HepG2 (cell line): ENCODE data around the gene KIF1C. TPM values are rescaled to one million over a fixed set of nuclear protein-coding genes. Genes with fewer than 3 reads are reported as not detected.

ENCODE experiments used
- CCAR2 ChIP-seq: fragments of 200-400 bp; formaldehyde crosslinking; optimal IDR thresholded peaks from 2 replicates; pipeline ENCODE3; 2018; ENCODE audit warnings: low read depth, mild to moderate bottlenecking, low read length, moderate library complexity
- EED ChIP-seq: sonication (generic); formaldehyde crosslinking; IDR thresholded peaks from 2 replicates; pipeline ENCODE4 v1.5.0; 2020; ENCODE audit warnings: mild to moderate bottlenecking, missing genetic modification reagents
- ERF ChIP-seq: IDR thresholded peaks from 2 replicates; pipeline ENCODE4 v1.6.1; 2018; ENCODE audit warnings: missing biosample characterization, missing genetic modification reagents
- ETV5 ChIP-seq: IDR thresholded peaks from 2 replicates; pipeline ENCODE4 v1.6.1; 2018; ENCODE audit warnings: missing biosample characterization, missing genetic modification reagents, inconsistent platforms, borderline replicate concordance
- FOSL1 ChIP-seq: sonication (generic); formaldehyde crosslinking; IDR thresholded peaks from 2 replicates; pipeline ENCODE4 v1.9.0; 2021; ENCODE audit warnings: missing genetic modification reagents, borderline replicate concordance
- FOXO1 ChIP-seq: sonication (generic); formaldehyde crosslinking; IDR thresholded peaks from 2 replicates; pipeline ENCODE4 v1.4.0; 2020; ENCODE audit warnings: missing genetic modification reagents
- HOXA3 ChIP-seq: sonication (generic); formaldehyde crosslinking; IDR thresholded peaks from 2 replicates; pipeline ENCODE4 v1.5.0; 2020; ENCODE audit warnings: missing genetic modification reagents
- KLF15 ChIP-seq: sonication (generic); formaldehyde crosslinking; IDR thresholded peaks from 2 replicates; pipeline ENCODE4 v1.8.1; 2023; ENCODE audit warnings: borderline replicate concordance, mild to moderate bottlenecking, inconsistent platforms, missing genetic modification reagents, mixed read lengths
- MEF2D ChIP-seq: sonication (generic); formaldehyde crosslinking; IDR thresholded peaks from 2 replicates; pipeline ENCODE4 v1.5.1; 2020; ENCODE audit warnings: mild to moderate bottlenecking, missing genetic modification reagents
- PHF21A ChIP-seq: sonication (generic); formaldehyde crosslinking; IDR thresholded peaks from 2 replicates; pipeline ENCODE4 v1.5.0; 2020; ENCODE audit warnings: mild to moderate bottlenecking, missing genetic modification reagents
- ZBTB40 ChIP-seq, 2 experiments: fragments of 450-650 bp in 1 of 2; sonication (generic) in 1 of 2; formaldehyde crosslinking in 1 of 2; IDR thresholded peaks; 2 replicates each; pipeline versions ENCODE4 v1.6.1 to v1.8.0; 2016 to 2022; ENCODE audit warnings: antibody characterized with exemption in 1 of 2, mild to moderate bottlenecking in 1 of 2, missing genetic modification reagents in 1 of 2
- ZFY ChIP-seq: sonication (generic); formaldehyde crosslinking; IDR thresholded peaks from 2 replicates; pipeline ENCODE4 v1.4.0; 2020; ENCODE audit warnings: missing genetic modification reagents
- ZHX2 ChIP-seq, 2 experiments: sonication (generic) in 1 of 2; formaldehyde crosslinking in 1 of 2; IDR thresholded peaks; 2 replicates each; pipeline versions ENCODE4 v1.6.1 to v1.9.0; 2014 to 2022; ENCODE audit warnings: antibody characterized with exemption in 1 of 2, borderline replicate concordance in 1 of 2, inconsistent platforms in 1 of 2, low read depth in 1 of 2, missing genetic modification reagents in 1 of 2
- ZNF7 ChIP-seq: IDR thresholded peaks from 2 replicates; pipeline ENCODE4 v1.6.1; 2016; ENCODE audit warnings: missing biosample characterization, missing genetic modification reagents
- polyA plus RNA-seq, 8 experiments: library from polyadenylated mRNA; depleted of rRNA in 3 of 8; stranded (reverse) in 7 of 8; unstranded in 1 of 8; fragments of >200 nt; fragmentation: Illumina TruSeq in 4 of 8; extraction: Trizol in 4 of 8; gene quantifications; 2 replicates each; pipeline versions ENCODE4 v1.2.1 to v1.2.3, GENCODE V29; 2011 to 2016; ENCODE audit warnings: low read depth in 4 of 8, missing spikeins in 1 of 8, mixed read lengths in 1 of 8; ENCODE audit not compliant: insufficient read depth in 1 of 8
- total RNA-seq, 5 experiments: library from RNA; depleted of rRNA; stranded (reverse); fragments of >200 nt; fragmentation: Illumina TruSeq; extraction: Trizol; gene quantifications; 2 replicates each; pipeline ENCODE4 v1.2.3, GENCODE V29; 2016; ENCODE audit warnings: low read depth in 1 of 5

KIF1C gene
- total and polyA plus RNA-seq, 2 of the 13 experiments (the other 11 are each of a cell fraction or from before 2014, with no cell fraction given) = 70.0 to 104 TPM

- TF ChIP-seq ZBTB40 (IDR thresholded peaks at IDR 0.05) (no peak), ZBTB40 (CRISPR knock-in tag; IDR thresholded peaks at IDR 0.05) (no peak), ERF (no peak), MEF2D (CRISPR knock-in tag) (no peak), CCAR2 (no peak), ZFY (0 out of 2 replicates have a peak, but pooled peaks have one; percentile 8), HOXA3 (CRISPR knock-in tag) (peak; percentile 67; the same call in 1 of the 2 replicates), FOXO1 (no peak), ZHX2 (IDR thresholded peaks at IDR 0.05; ENCODE audit: low read depth) (no peak), ZHX2 (CRISPR knock-in tag; IDR thresholded peaks at IDR 0.05; ENCODE audit: borderline replicate concordance) (no peak), ETV5 (CRISPR knock-in tag) (no peak; the same call in 1 of the 2 replicates), PHF21A (no peak), EED (CRISPR knock-in tag) (0 out of 2 replicates have a peak, but pooled peaks have one; percentile 35), FOSL1 (no peak), ZNF7 (no peak), KLF15 (CRISPR knock-in tag) (no peak)
Observed at GRCh38 chr17:4969551-4970173, 28.1 kb upstream of the KIF1C start (continued).
